Right atrium auricular region (tissue), 2 donors: ENCODE results near the gene NT5M. TPM values are rescaled to one million over a fixed set of nuclear protein-coding genes. Genes with fewer than 3 reads are reported as not detected.
"Not testable (repeated sequence)": the region's sequence is repeated elsewhere in the genome, so short reads cannot be mapped to it uniquely, and the experiment has no call there.

ENCODE experiments used
- DNase-seq: peaks from one replicate; pipeline ENCODE4 v3.0.0-alpha.2; 2019; ENCODE audit warnings: low spot score
- H3K27ac ChIP-seq, 2 donors: fragments of 200-600 bp; sonication (generic); 1 replicate in 1 of 2; 2 replicates in 1 of 2; pipeline ENCODE4 v1.5.1; 2016 to 2019
- H3K27me3 ChIP-seq, 2 donors: fragments of 200-600 bp; sonication (generic); one replicate each; pipeline versions ENCODE4 v1.5.1 to v1.6.0; 2017 to 2019
- H3K36me3 ChIP-seq: fragments of 200-600 bp; sonication (generic); one replicate; pipeline ENCODE4 v1.5.1; 2016
- H3K4me1 ChIP-seq, 2 donors: fragments of 200-600 bp; sonication (generic); one replicate each; pipeline versions ENCODE4 v1.5.1 to v1.6.0; 2017 to 2019
- H3K4me3 ChIP-seq, 2 donors: fragments of 200-600 bp; sonication (generic); 1 replicate in 1 of 2; 2 replicates in 1 of 2; pipeline ENCODE4 v1.5.1; 2017 to 2019; ENCODE audit warnings: mild to moderate bottlenecking in 1 of 2, moderate library complexity in 1 of 2
- H3K9me3 ChIP-seq, 2 donors: fragments of 200-600 bp; sonication (generic); one replicate each; pipeline ENCODE4 v1.5.1; 2019
- total RNA-seq, 2 donors: library from RNA; depleted of rRNA; stranded (reverse); fragments of >200 nt; gene quantifications; one replicate each; pipeline ENCODE4 v1.1.0, GENCODE V29; 2016
- TF ChIP-seq, protein P1 (sequence below), 2 donors: fragments of 200-600 bp; sonication (generic); IDR thresholded peaks; one replicate each; pipeline ENCODE4 v1.5.1; 2019; ENCODE audit warnings: antibody characterized with exemption in 2 of 2

The NT5M gene
- total RNA-seq, 2 donors from 2014 or later, result 4.3 to 6.7 TPM

DNA sequence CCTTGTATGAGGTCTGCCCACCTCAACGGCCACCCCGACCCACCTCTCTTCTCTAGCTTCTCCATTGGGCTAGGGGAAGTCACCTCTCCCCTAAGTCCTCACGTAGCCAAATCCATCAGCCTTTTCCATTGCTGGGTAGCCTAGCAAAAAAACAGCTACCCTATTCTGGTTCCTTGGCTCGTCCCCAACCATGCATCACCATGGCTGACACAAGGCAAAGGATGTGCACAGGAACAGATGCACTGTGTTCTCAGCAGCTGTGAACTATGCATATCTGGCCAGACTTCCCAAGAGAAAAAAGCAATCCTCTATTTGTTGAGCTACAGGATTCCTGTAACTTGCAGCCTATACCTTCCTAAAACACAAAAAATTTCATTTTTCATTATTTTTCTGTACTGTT lies 44.2 kb upstream of the NT5M start:
- Histone ChIP-seq H3K27me3 (no peaks in the 10 kb centered on the region), H3K36me3 (peaks cover 78% of the 10 kb centered on the region), H3K27ac (no peak overlapping the region), H3K4me1 (no peaks in the 10 kb centered on the region), H3K9me3 (no peaks in the 10 kb centered on the region), H3K4me3 (no peak overlapping the region)
- peak; percentile 26 for DNase-seq
- TF ChIP-seq, protein P1, sequence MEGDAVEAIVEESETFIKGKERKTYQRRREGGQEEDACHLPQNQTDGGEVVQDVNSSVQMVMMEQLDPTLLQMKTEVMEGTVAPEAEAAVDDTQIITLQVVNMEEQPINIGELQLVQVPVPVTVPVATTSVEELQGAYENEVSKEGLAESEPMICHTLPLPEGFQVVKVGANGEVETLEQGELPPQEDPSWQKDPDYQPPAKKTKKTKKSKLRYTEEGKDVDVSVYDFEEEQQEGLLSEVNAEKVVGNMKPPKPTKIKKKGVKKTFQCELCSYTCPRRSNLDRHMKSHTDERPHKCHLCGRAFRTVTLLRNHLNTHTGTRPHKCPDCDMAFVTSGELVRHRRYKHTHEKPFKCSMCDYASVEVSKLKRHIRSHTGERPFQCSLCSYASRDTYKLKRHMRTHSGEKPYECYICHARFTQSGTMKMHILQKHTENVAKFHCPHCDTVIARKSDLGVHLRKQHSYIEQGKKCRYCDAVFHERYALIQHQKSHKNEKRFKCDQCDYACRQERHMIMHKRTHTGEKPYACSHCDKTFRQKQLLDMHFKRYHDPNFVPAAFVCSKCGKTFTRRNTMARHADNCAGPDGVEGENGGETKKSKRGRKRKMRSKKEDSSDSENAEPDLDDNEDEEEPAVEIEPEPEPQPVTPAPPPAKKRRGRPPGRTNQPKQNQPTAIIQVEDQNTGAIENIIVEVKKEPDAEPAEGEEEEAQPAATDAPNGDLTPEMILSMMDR (IDR thresholded peaks at IDR 0.05), result no peak

DNA sequence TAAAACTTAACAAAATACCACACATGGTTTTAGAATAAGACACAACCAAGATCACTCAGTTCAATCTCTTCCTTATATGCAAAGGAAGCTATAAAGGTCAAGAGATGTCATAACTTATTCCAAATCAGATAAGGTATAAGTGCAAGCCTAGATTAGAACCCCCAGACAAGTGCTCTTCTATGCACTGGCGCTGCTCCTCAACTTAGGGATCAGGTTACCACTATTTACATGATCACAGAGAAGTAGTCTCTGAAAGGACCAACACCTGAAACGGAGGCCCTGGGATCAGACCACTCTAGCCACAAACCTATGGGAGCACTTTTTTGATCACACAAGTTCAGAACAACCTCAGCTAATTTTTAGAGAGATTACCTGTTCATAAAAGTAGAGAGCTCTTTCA lies 38.7 kb upstream of the NT5M start:
- peaks cover 94% of the 10 kb centered on the region for H3K36me3 ChIP-seq
- no peaks in the 10 kb centered on the region for H3K9me3 ChIP-seq
- H3K27ac ChIP-seq, result no peak overlapping the region
- TF ChIP-seq, protein P1 (IDR thresholded peaks at IDR 0.05), result no peak
- H3K27me3 ChIP-seq, result no peaks in the 10 kb centered on the region
- no peak overlapping the region for H3K4me3 ChIP-seq
- DNase-seq, result no peak
- no peaks in the 10 kb centered on the region for H3K4me1 ChIP-seq

DNA sequence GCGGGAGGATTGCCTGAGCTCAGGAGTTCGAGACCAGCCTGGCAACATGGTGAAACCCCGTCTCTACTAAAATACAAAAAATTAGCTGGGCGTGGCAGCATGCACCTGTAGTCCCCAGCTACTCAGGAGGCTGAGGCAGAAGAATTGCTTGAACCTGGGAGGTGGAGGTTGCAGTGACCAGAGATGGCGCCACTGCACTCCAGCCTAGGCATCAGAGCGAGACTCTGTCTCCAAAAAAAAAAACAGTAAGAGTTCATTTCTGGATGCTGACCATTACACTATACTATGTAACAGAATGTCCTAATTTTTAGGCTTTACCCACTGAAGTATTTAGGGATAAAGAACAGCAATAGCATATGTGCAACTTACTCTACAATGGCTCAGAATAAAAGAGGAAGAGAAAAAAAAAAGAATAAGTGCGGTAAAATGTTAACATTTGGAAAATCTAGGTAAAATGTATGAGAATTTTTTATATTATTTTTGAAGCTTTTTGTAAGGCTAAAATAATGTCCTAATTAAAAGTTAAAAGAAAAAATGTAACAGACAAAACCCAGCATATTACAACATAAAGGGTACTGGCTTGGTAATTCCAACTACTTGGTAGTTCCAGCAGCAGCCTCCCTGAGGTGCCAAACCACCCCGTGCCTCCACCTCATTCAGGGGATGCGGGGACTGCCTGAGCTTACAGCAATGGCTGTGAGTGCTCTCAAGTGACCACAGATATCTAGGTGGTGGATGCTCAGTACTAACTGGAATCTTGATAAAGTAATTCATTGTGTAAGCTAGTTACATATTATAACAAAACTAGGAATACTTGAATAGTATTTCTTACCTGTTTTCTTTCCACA lies 33.0 kb upstream of the NT5M start:
- Histone ChIP-seq H3K4me1 (no peaks in the 10 kb centered on the region), H3K9me3 (no peaks in the 10 kb centered on the region), H3K36me3 (peaks cover 88% of the 10 kb centered on the region), H3K4me3 (no peak overlapping the region), H3K27ac (no peak overlapping the region), H3K27me3 (no peaks in the 10 kb centered on the region)
- TF ChIP-seq, protein P1 (IDR thresholded peaks at IDR 0.05), result peak in 1 of 2 donors; percentile 17
- no peak for DNase-seq

DNA sequence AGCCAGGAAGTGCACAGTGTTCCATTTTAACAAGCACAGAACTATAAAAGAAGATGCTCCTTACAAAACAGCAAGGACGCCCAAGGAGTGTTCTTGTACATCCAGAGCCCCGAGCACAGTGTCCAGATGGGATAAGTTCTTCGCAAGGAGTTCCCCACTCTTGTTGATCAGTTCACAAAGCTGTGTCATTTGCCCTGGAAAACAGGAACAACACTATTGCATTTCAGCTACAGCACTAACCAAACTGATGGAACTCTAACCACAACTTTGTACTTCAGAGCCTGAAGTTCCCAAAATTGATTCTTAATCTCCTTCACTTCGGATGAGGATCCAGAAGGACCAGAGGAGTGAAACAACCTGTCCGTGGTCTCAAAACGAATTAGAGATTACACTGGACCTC lies 27.2 kb upstream of the NT5M start:
- Histone ChIP-seq H3K36me3 (peaks cover 32% of the 10 kb centered on the region), H3K27me3 (no peaks in the 10 kb centered on the region), H3K9me3 (no peaks in the 10 kb centered on the region), H3K27ac (no peak overlapping the region), H3K4me3 (no peak overlapping the region), H3K4me1 (peaks cover 0 to 30% of the 10 kb centered on the region in 2 donors)
- DNase-seq, result no peak
- TF ChIP-seq, protein P1 (IDR thresholded peaks at IDR 0.05), result no peak

DNA sequence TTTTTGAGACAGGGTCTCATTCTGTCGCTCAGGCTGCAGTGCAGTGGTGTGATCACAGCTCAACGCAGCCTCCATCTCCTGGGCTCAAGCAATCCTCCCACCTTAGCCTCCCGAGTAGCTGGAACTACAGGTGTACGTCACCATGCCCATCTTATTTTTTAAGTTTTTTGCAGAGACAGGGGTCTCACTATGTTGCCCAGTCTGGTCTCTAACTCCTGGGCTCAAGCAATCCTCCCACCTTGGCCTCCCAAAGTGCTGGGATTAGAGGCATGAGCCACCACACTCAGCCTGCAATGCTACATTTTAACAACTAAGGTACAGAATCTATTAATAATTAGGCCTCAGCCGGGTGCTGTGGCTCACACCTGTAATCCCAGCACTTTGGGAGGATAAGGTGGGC lies 25.7 kb upstream of the NT5M start:
- peaks cover 0 to 36% of the 10 kb centered on the region in 2 donors for H3K4me1 ChIP-seq

DNA sequence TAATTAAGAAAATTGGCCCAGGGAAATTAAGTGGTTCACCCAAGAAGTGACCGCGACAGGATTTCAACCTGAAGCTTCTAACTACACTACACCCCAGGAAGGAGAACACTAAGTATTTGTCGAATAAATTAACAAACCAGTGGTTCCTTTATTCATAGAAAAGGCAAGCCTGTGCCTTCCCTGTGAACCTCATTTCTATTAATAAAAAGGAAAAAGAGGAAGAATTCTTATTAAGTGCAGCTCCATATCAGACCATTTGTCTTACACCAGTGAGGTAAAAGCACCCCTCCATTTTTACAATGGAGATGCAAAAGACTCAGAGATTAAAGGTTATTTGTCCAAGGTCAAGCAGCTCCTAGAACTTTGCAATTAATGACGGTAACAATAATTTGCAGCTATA lies 23.9 kb upstream of the NT5M start:
- H3K27ac ChIP-seq, result no peak overlapping the region
- no peak overlapping the region for H3K4me3 ChIP-seq
- H3K4me1 ChIP-seq, result peaks cover 0 to 36% of the 10 kb centered on the region in 2 donors
- no peaks in the 10 kb centered on the region for H3K27me3 ChIP-seq
- H3K36me3 ChIP-seq, result peaks cover 9% of the 10 kb centered on the region
- TF ChIP-seq, protein P1 (IDR thresholded peaks at IDR 0.05), result no peak
- no peaks in the 10 kb centered on the region for H3K9me3 ChIP-seq
- DNase-seq, result no peak

More for the DNA sequence above, 25.7 kb upstream of the NT5M start:
- not testable (repeated sequence) for H3K27me3 ChIP-seq, DNase-seq, H3K4me3 ChIP-seq, H3K9me3 ChIP-seq, H3K27ac ChIP-seq
- peaks cover 26% of the 10 kb centered on the region for H3K36me3 ChIP-seq
